Gastroesophageal sphincter (tissue), 3 donors: Measurements from ENCODE around the gene MLXIP.

ENCODE experiments used
- CTCF ChIP-seq, 4 experiments: fragments of 200-600 bp in 2 of 4; fragments of 450-650 bp in 2 of 4; sonication (generic) in 1 of 4; IDR thresholded peaks; one replicate each; pipeline ENCODE4 v1.5.1; 2017 to 2019; ENCODE audit warnings: antibody characterized with exemption in 4 of 4, mild to moderate bottlenecking in 2 of 4, moderate library complexity in 2 of 4
- EP300 ChIP-seq: sonication (generic); formaldehyde crosslinking; IDR thresholded peaks from one replicate; pipeline ENCODE4 v1.6.1; 2017; ENCODE audit warnings: antibody characterized with exemption, mild to moderate bottlenecking
- POLR2AphosphoS5 ChIP-seq: sonication (generic); formaldehyde crosslinking; IDR thresholded peaks from one replicate; pipeline ENCODE4 v1.6.1; 2017; ENCODE audit warnings: antibody characterized with exemption

GRCh38 chr12:122088179-122088810 is 9.7 kb downstream of the MLXIP start:
- no peak for TF ChIP-seq POLR2AphosphoS5
- TF ChIP-seq EP300, result no peak
- TF ChIP-seq CTCF (IDR thresholded peaks at IDR 0.05), result no peak
